ENCODE measurements around the gene SCAF1. TPM values are rescaled to one million over a fixed set of nuclear protein-coding genes. Genes with fewer than 3 reads are reported as not detected.

SCAF1 gene
- total and polyA plus RNA-seq, 10 donors = 7.5 to 66.2 (median 33.8) TPM

- no peak for DNase-seq
- no peaks in the 10 kb centered on the region for H3K27me3 ChIP-seq (replicated peaks in 1 of 7)
- peak overlapping the region in 7 of 8 donors; percentile 91 to 96 (median 94) for H3K27ac ChIP-seq
- intact Hi-C loops (cut with DNase I; ENCODE audit: low total_unique reads) = loop anchor here (10.0 kb wide), 1 partner anchor 68 kb away; the partner anchor contains the start of gene PRR12
- 87 to 90% (median 88%) methylated on average over 7 to 12 of the region's 12 CpGs for WGBS, 5 donors
- TF ChIP-seq POLR2A (IDR thresholded peaks at IDR 0.05) (no peak), CTCF (IDR thresholded peaks at IDR 0.05 in 8 of 11, conservative IDR thresholded peaks at IDR 0.05 in 3 of 11) (no peak), POLR2AphosphoS5 (IDR thresholded peaks at IDR 0.05) (no peak)
- H3K36me3 ChIP-seq = peaks cover 4 to 60% (median 46%) of the 10 kb centered on the region in 6 donors
- peak overlapping the region in 5 of 8 donors; percentile 68 to 95 (median 94) for H3K4me3 ChIP-seq
- peaks cover 15 to 59% (median 37%) of the 10 kb centered on the region in 6 donors for H3K4me1 ChIP-seq
- H3K9me3 ChIP-seq = no peaks in the 10 kb centered on the region
Measured at GRCh38 chr19:49663224-49663623, 21.2 kb downstream of the SCAF1 start.

- Histone ChIP-seq H3K27me3 (replicated peaks in 1 of 7) (no peaks in the 10 kb centered on the region), H3K27ac (peak overlapping the region; percentile 86 to 96 (median 93)), H3K4me1 (peaks cover 15 to 53% (median 37%) of the 10 kb centered on the region in 6 donors), H3K4me3 (peak overlapping the region; percentile 68 to 95 (median 89)), H3K36me3 (peaks cover 4 to 59% (median 34%) of the 10 kb centered on the region in 6 donors), H3K9me3 (no peaks in the 10 kb centered on the region)
- peak; percentile 97 for DNase-seq
- intact Hi-C loops (cut with DNase I; ENCODE audit: low total_unique reads) = loop anchor here (10.0 kb wide), 1 partner anchor 70 kb away; the partner anchor contains the start of gene PRR12
- WGBS, 5 donors = 0 to 1% (median 0%) methylated on average over 44 to 53 of the region's 53 CpGs
- TF ChIP-seq POLR2AphosphoS5 (IDR thresholded peaks at IDR 0.05) (peak; percentile 83 to 90 (median 89)), CTCF (IDR thresholded peaks at IDR 0.05 in 8 of 11, conservative IDR thresholded peaks at IDR 0.05 in 3 of 11) (peak in 10 of 11 experiments; percentile 9 to 76 (median 49)), POLR2A (IDR thresholded peaks at IDR 0.05) (peak in 1 of 3 donors; percentile 21)
Measured at GRCh38 chr19:49664171-49665035, 22.4 kb downstream of the SCAF1 start.

- H3K27me3 ChIP-seq (replicated peaks in 1 of 7) = no peaks in the 10 kb centered on the region
- H3K4me3 ChIP-seq = peak overlapping the region; percentile 68 to 95 (median 89)
- TF ChIP-seq POLR2AphosphoS5 (IDR thresholded peaks at IDR 0.05) (no peak), CTCF (IDR thresholded peaks at IDR 0.05 in 8 of 11, conservative IDR thresholded peaks at IDR 0.05 in 3 of 11) (no peak), POLR2A (IDR thresholded peaks at IDR 0.05) (no peak)
- H3K9me3 ChIP-seq = no peaks in the 10 kb centered on the region
- intact Hi-C loops (cut with DNase I; ENCODE audit: low total_unique reads) = loop anchor here (10.0 kb wide), 1 partner anchor 70 kb away; the partner anchor contains the start of gene PRR12
- WGBS, 5 donors = 0 to 1% (median 1%) methylated on average over 7 of the region's 7 CpGs
- DNase-seq = no peak
- H3K27ac ChIP-seq = peak overlapping the region; percentile 86 to 96 (median 93)
- H3K36me3 ChIP-seq = peaks cover 4 to 59% (median 31%) of the 10 kb centered on the region in 6 donors
- H3K4me1 ChIP-seq = peaks cover 15 to 53% (median 37%) of the 10 kb centered on the region in 6 donors
Measured at GRCh38 chr19:49665036-49665350, 23.0 kb downstream of the SCAF1 start.
